ENCODE measurements around the gene BSG.
"Not testable (repeated sequence)": the region's sequence is repeated elsewhere in the genome, so short reads cannot be mapped to it uniquely, and the experiment has no call there.

Gene BSG

DNA sequence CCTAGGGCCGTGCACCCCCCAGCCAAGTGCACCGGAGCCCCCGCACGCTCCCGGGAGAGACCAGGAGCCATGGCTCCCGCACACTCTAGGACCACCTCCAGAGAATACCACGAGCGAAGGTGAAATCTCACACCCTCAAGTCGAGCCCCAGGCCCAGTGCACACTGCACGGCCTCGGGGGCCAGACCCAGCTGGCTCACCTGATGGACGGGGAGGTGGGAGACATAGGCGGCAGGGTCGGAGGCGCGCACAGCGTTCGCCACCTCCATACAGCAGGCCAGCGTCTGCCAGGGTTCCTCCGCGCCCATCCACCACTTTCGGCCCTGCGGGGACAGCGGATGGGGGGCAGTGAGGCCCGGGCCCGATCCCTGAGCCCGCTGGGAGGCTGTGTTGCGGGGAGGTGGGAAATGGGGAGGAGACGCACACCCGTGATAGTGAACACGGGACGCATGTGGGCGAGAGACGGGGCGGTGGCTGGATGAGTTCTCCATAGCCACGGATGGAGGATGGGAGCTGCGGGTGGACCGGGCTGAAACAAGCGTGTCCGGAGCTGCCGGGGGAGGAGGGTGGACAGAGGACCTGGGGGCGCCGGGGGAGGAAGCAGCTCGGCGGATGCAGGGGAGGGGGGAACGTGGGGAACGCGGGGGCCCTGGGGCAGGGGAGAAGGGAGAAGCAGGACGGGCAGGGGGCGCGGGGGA lies 47.9 kb downstream of the BSG start:
- no peak for DNase-seq (ENCODE audit: low spot score)

DNA sequence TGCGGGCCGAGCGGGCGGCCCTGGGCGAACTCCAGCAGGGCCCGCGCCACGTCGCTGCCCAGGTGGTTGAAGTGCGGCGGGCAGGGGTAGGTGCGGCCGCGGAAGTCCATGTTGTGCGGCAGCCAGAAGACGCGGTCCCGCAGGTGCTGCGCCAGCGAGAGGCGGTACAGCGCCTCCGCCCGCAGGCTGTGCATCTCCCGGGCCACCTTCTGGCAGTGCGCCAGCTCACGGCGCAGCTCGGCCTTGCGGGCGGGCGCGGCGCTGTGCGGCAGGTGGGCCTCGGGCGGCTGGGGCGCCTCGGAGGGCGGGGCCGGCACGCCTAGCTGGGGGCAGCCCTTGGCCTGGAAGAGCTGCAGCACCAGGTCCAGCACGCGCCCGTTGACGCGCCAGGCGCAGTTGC lies 48.8 kb downstream of the BSG start:
- DNase-seq (ENCODE audit: low spot score) = not testable (repeated sequence)

DNA sequence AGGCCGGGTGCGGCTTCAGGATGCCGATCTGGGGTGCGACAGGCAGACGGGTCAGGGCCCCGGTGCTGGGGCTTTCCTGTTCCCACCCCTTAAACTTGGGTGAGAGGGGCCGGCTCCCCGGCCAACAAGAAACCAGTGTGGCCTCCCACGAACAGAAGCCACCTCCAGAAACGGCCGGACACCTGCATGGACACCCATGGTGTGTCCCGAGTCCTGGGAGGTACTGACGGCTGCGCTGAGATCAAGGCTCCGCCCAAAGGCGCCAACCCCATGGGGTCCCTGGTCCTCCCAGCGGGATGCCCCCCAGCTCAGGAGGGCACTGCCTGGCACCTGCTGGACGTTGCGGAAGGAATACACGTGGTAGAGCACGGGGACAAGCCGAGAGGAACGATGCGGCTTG lies 49.4 kb downstream of the BSG start:
- DNase-seq (ENCODE audit: low spot score) = no peak

DNA sequence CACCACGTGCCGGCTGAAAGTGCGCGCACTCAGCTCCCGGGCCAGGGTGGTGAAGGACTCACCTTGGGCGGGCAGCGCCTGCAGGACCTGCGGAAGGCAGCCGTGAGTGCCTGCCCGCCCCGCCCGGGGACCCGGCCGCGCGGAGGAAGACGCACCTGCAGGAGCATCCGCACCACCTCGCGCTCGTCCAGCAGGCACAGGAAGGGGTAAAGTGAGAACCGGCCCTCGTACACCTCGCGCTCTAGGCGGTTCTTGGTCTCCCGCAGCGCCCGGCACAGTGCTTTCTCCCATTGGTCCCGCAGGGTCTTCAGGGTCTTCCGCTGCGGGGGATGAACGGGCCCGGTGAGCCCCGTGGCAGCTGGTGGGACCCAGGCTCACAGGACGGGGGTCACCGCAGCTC lies 50.3 kb downstream of the BSG start:
- no peak for DNase-seq (ENCODE audit: low spot score)

DNA sequence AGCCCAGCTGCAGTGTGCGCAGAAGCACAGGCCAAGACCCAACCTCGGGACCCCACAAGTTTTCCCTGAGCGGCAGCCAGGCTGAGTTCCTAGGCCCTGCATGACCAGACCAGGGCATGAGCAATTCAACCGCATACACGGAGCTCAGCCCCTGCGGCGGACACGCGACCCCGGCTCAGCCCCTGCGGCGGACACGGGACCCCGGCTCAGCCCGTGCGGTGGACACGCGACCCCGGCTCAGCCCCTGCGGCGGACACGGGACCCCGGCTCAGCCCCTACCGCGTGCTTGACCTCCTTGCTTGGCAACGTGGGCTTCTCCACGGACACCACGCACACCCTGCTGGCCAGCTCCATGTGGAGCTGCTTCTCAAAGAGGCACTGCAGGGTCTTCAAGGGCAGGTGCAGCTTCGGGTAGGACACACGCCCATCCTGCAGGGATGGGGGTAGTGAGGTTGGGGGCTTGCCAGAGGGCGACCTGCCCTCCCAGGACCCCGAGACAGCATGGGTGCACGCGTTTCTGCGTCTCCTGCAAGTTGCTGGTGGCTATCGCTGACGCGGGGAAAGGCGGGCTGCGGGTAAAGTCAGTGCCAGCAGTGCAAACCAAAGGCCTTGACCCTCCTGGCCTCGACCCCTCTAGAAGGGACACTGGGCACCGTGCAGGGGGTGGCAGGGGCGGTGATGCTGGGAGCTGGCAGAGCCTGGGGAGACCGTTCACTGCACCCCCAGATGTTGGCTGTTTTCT lies 51.0 kb downstream of the BSG start:
- DNase-seq (ENCODE audit: low spot score) = no peak

DNA sequence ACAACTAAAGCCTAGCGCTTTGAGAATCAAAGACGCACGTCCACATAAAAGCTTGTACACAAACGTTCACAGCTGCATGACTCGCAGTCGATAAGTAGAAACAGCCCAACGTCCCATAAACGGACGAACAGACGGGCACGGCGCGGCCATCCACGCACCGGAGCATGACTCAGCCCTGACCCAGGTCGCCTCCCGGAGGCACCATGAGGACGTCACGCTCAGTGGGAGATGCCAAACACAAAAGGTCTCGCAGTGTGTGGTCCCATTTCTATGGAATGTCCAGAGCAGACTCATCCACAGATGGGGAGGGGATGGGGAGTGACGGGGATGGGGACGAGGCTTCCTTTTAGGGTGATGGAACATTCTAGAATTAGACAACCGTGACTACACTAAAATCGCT lies 51.6 kb downstream of the BSG start:
- DNase-seq (ENCODE audit: low spot score) = no peak

DNA sequence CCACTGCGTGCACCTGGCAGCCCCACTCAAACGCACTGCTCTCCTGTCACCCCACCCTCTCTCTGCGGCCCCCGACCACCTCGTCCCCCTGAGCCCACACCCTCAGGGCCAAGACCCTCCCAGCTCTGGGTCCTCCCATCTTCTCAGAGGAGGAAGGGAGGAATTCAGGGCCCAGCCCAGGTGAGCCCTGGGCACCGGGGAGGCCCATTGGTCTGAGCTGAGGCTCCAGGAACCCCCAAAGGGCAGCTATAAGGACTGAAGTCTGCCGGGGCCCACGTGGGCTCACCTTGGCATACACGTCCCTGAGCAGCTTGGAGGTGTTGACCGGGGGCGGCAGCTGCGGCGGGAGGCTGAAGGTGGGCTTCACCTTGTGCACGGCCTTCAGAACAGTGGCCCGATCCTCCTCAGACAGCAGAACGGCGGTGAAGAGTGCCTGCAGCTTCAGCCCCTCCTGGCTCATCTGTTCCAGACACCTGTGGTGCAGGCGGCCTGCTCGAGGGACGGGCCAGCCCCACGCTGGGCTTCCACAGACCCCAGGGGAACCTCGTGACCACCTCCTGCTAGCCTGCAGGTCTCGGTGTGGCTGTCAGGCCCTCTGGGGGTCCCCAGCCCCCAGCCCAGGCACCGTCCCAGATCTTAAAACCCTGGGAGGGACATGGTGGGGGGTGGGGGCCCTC lies 52.2 kb downstream of the BSG start:
- no peak for DNase-seq (ENCODE audit: low spot score)

DNA sequence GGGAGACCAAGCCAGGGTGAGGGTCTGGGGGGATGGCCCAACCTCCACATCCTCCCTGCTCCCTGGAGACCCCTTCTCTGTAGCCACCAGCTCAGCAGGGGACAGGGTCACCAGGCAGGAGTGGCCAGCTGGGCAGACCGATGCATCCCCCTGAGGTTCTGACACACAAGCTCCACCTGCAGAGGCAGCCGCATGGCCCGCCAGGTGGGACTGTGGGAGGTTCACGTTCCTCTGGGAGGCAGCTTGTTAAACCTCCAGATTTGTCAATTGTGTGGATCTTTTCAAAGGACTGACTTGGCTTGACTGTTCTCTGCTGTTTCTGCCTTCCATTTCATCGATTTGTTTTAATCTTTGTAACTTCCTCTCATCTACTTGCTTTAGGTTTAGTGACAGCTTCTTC lies 52.9 kb downstream of the BSG start:
- no peak for DNase-seq (ENCODE audit: low spot score)

DNA sequence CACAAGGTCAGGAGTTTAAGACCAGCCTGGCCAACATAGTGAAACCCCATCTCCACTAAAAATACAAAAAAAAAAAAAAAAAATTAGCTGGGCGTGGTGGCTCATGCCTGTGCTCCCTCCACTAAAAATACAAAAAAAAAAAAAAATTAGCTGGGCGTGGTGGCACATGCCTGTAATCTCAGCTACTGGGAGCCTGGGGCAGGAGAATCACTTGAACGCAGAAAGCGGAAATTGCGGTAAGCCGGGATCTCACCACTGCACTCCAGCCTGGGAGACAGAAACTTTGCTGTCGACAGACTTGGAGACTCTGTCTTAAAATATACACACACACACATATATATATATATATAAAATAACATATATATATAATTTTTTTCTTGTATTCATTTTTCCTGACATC lies 54.2 kb downstream of the BSG start:
- DNase-seq (ENCODE audit: low spot score) = not testable (repeated sequence)

DNA sequence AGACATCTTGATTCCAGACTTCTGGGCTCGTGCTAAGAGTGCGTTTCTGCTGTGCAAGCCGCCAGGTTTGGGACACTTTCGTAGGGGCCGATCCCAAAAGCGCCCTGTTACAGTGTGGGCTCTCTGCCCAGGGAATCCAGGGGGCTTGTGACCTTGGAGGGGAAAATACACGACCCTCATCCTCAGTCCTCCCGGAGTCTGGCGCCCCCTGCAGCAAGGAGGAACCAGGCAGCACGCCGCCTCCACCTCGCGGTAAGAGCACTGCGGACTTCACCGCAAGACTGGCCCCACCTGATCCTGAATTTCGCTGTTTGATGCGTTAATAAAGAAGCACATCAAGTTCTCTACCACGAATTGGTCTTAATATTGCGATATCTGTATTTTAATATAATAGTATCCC lies 55.8 kb downstream of the BSG start:
- no peak for DNase-seq (ENCODE audit: low spot score)

DNA sequence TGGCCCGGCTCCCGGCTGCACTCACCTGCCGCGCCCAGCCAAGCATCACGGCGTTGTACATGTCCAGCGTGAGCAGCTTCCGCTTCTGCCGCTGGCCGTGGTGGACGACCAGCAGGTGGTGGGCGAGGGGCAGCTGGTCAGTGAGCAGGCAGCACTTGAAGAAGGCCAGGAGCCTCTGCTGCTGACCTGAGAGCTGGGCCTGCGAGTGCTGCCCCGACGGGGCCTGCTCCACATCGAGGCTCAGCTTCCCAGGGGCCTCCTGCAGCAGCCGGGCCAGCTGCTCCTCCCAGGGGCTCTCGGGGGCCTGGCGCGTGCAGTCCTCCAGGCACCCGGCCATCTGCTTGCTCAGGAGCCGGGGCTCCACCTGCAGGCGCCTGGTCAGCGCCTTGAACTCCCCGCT lies 57.1 kb downstream of the BSG start:
- not testable (repeated sequence) for DNase-seq (ENCODE audit: low spot score)

DNA sequence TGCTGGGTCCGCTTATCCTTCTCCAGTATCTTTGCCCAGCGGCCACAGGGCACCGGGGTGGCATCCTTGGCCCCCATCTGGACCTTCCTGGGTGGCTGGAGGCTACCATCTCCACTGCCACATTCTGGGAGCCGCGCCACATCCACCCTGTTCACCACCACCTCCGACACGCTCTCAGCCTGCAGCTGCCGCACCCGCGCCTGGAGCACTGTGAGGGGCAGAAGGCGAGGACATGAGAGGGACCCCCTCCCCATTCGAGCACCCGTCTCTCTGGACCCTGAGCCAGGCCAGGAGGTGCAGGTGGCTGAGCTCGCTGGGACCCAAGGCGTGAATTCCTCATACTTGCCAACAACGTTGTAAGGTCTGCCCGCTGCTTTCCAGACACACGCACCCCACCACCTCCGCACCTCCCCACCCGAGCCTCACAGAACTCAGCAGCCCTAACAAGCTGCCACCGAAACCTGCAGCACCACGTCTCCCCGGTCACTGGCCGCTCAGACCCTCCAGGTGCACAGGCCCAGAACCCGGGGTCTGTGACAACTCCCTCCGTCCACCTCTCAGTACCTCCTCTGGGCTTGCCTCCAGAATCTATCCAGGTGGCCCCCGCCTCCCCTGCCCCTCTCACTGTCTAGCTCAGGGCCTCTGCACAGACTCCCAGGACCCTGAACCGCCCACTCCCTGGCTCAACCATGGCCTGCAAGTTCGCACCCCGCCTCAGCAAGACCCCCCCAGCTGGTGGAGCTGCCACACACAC lies 57.7 kb downstream of the BSG start:
- DNase-seq (ENCODE audit: low spot score) = no peak

DNA sequence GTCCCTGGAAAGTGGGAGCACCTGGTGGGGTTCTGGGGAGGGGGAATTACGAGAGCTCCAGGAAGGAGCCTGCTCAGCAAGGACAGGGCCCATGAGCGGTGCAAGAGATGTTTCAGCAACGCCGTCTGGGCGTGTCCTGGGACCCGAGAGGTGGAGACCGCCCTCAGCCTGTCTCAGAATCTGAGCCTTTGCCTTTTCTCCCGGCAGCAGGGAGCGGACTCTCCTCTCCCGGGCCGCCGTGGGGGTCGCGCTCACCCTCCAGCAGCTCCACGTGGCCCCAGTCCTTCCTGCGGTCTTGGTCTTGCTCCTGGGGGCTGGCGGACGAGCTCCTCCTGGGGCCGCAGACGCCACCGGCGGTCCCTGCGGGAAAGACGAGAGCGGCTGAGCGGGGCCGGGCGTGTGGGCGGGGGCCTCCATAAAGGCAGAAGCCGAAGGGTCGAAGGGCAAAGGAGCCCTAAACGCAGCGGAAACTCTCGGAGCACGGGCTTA lies 60.2 kb downstream of the BSG start:
- no peak for DNase-seq (ENCODE audit: low spot score)
